H1 (cell line): ENCODE measurements around the gene LNPEP. TPM values are rescaled to one million over a fixed set of nuclear protein-coding genes. Genes with fewer than 3 reads are reported as not detected.

ENCODE experiments used
- CTCF ChIA-PET: fragments of 300-600 bp; sonication (Branson Sonifier 250); formaldehyde crosslinking; loops from one replicate; lab custom pipeline; 2021; ENCODE audit not compliant: partially characterized antibody; lab: Charles Lee
- POLR2A ChIA-PET: fragments of 300-600 bp; sonication (Branson Sonifier 250); formaldehyde crosslinking; loops from one replicate; lab custom pipeline; 2021; ENCODE audit warnings: inconsistent platforms; ENCODE audit not compliant: partially characterized antibody; lab: Charles Lee
- DNase-seq, 2 experiments: peaks; one replicate each; pipeline versions ENCODE4 v3.0.0 to v3.0.0-alpha.2; 2010 to 2022; ENCODE audit warnings: low spot score in 2 of 2, low read depth in 1 of 2, mixed read lengths in 1 of 2
- FAIRE-seq: peaks from 2 replicates; lab custom pipeline; 2011; peaks lifted over from hg19 to GRCh38; lab: Jason Lieb, UNC
- H2AFZ ChIP-seq: 2 replicates; pipeline ENCODE4 v1.8.1; 2012; ENCODE audit warnings: low read length, inconsistent platforms
- H2AK5ac ChIP-seq: 2 replicates; pipeline ENCODE4 v1.6.1; 2013; ENCODE audit warnings: low read depth, low read length
- H2BK120ac ChIP-seq: replicated peaks from 2 replicates; pipeline ENCODE3; 2013; ENCODE audit warnings: low read depth, low read length, inconsistent platforms
- H2BK12ac ChIP-seq: 2 replicates; pipeline ENCODE4 v1.6.1; 2013; ENCODE audit warnings: low read depth, low read length
- H2BK15ac ChIP-seq: 2 replicates; pipeline ENCODE4 v1.6.1; 2013; ENCODE audit warnings: low read length
- H2BK20ac ChIP-seq: 2 replicates; pipeline ENCODE4 v1.6.1; 2013; ENCODE audit warnings: low read length
- H2BK5ac ChIP-seq: 2 replicates; pipeline ENCODE4 v1.6.1; 2013; ENCODE audit warnings: low read depth, low read length
- H3K14ac ChIP-seq: 2 replicates; pipeline ENCODE4 v1.6.1; 2013; ENCODE audit warnings: inconsistent platforms; ENCODE audit not compliant: insufficient read length
- H3K18ac ChIP-seq: 2 replicates; pipeline ENCODE4 v1.6.1; 2013; ENCODE audit warnings: low read length; ENCODE audit errors: extremely low read depth
- H3K23ac ChIP-seq: 2 replicates; pipeline ENCODE4 v1.6.1; 2013; ENCODE audit warnings: inconsistent platforms; ENCODE audit not compliant: insufficient read length
- H3K23me2 ChIP-seq: 2 replicates; pipeline ENCODE4 v1.6.1; 2013; ENCODE audit warnings: low read depth, low read length
- H3K27ac ChIP-seq: 2 replicates; pipeline ENCODE4 v1.6.1; 2011; ENCODE audit warnings: low read depth, low read length, inconsistent platforms
- H3K27me3 ChIP-seq, 4 experiments: replicated peaks in 1 of 4; 1 replicate in 1 of 4; 2 replicates in 3 of 4; pipeline versions ENCODE4 v1.6.1 to v1.8.1; 2011 to 2013; ENCODE audit warnings: low read length in 3 of 4, mild to moderate bottlenecking in 3 of 4, inconsistent platforms in 2 of 4, mixed read lengths in 2 of 4, moderate library complexity in 1 of 4; ENCODE audit not compliant: control insufficient read depth in 3 of 4, insufficient read depth in 3 of 4; ENCODE audit errors: extremely low read depth in 1 of 4
- H3K36me3 ChIP-seq, 4 experiments: 2 replicates each; pipeline versions ENCODE4 v1.6.1 to v1.8.1; 2011 to 2013; ENCODE audit warnings: mild to moderate bottlenecking in 4 of 4, low read length in 3 of 4, moderate library complexity in 2 of 4, control low read depth in 1 of 4, inconsistent platforms in 1 of 4; ENCODE audit not compliant: insufficient read depth in 4 of 4, control insufficient read depth in 2 of 4
- H3K4ac ChIP-seq: replicated peaks from 2 replicates; pipeline ENCODE3; 2013; ENCODE audit warnings: low read length, low read depth, mixed read lengths, inconsistent platforms; ENCODE audit not compliant: insufficient read length
- H3K4me1 ChIP-seq, 4 experiments: replicated peaks in 1 of 4; 1 replicate in 1 of 4; 2 replicates in 3 of 4; pipeline versions ENCODE4 v1.6.1 to v1.8.1; 2011 to 2013; ENCODE audit warnings: low read length in 3 of 4, inconsistent platforms in 2 of 4, mixed read lengths in 1 of 4; ENCODE audit not compliant: insufficient read depth in 4 of 4, control insufficient read depth in 3 of 4
- H3K4me2 ChIP-seq, 2 experiments: 2 replicates each; pipeline versions ENCODE4 v1.6.1 to v1.8.1; 2011 to 2013; ENCODE audit warnings: low read depth in 2 of 2, low read length in 2 of 2, control low read depth in 1 of 2, inconsistent platforms in 1 of 2, mild to moderate bottlenecking in 1 of 2; ENCODE audit not compliant: insufficient read depth in 1 of 2
- H3K4me3 ChIP-seq, 4 experiments: fragments of 200-600, 300-600 bp in 1 of 4; sonication (generic), shearing (Covaris generic), sonication (Bioruptor Twin) in 1 of 4; 2 replicates each; pipeline versions ENCODE4 v1.5.1 to v1.8.1; 2011 to 2016; ENCODE audit warnings: low read length in 4 of 4, low read depth in 3 of 4, control low read depth in 2 of 4, inconsistent platforms in 2 of 4, mild to moderate bottlenecking in 2 of 4, mixed read lengths in 1 of 4, moderate library complexity in 1 of 4; ENCODE audit not compliant: insufficient read depth in 2 of 4; ENCODE audit errors: extremely low read depth in 1 of 4
- H3K56ac ChIP-seq: replicated peaks from 2 replicates; pipeline ENCODE3; 2013; ENCODE audit warnings: low read depth, mild to moderate bottlenecking, mixed read lengths, low read length, inconsistent platforms; ENCODE audit not compliant: insufficient read length
- H3K79me1 ChIP-seq: 2 replicates; pipeline ENCODE4 v1.6.1; 2013; ENCODE audit warnings: low read depth, low read length, control low read depth
- H3K79me2 ChIP-seq, 2 experiments: 2 replicates each; pipeline versions ENCODE4 v1.6.1 to v1.8.1; 2012 to 2013; ENCODE audit warnings: low read length in 2 of 2, mild to moderate bottlenecking in 2 of 2, inconsistent platforms in 1 of 2; ENCODE audit not compliant: insufficient read depth in 2 of 2, control insufficient read depth in 1 of 2
- H3K9ac ChIP-seq, 4 experiments: replicated peaks in 1 of 4; 1 replicate in 1 of 4; 2 replicates in 3 of 4; pipeline versions ENCODE4 v1.6.1 to v1.8.1; 2011 to 2013; ENCODE audit warnings: low read depth in 3 of 4, low read length in 3 of 4, control low read depth in 2 of 4, mild to moderate bottlenecking in 2 of 4, moderate library complexity in 2 of 4, inconsistent platforms in 1 of 4; ENCODE audit errors: extremely low read depth in 1 of 4
- H3K9me3 ChIP-seq, 2 experiments: 2 replicates each; pipeline versions ENCODE4 v1.6.1 to v1.8.1; 2012 to 2013; ENCODE audit warnings: mild to moderate bottlenecking in 2 of 2, moderate library complexity in 2 of 2, control low read depth in 1 of 2, inconsistent platforms in 1 of 2, low read depth in 1 of 2, low read length in 1 of 2, mixed read lengths in 1 of 2; ENCODE audit not compliant: insufficient read depth in 2 of 2
- H4K20me1 ChIP-seq, 2 experiments: replicated peaks in 1 of 2; 2 replicates each; pipeline versions ENCODE3 to v1.8.1; 2011 to 2013; ENCODE audit warnings: inconsistent platforms in 2 of 2, low read length in 2 of 2, mild to moderate bottlenecking in 1 of 2; ENCODE audit not compliant: insufficient read depth in 2 of 2, control insufficient read depth in 1 of 2
- H4K5ac ChIP-seq: 2 replicates; pipeline ENCODE4 v1.6.1; 2013; ENCODE audit warnings: low read length, low read depth, mixed read lengths, inconsistent platforms; ENCODE audit not compliant: insufficient read length
- H4K8ac ChIP-seq: 2 replicates; pipeline ENCODE4 v1.8.0; 2013; ENCODE audit warnings: mild to moderate bottlenecking, moderate library complexity, low read length, inconsistent platforms; ENCODE audit not compliant: insufficient read depth; ENCODE audit errors: extremely low read depth
- H4K91ac ChIP-seq: replicated peaks from 2 replicates; pipeline ENCODE3; 2013; ENCODE audit warnings: low read length, mixed read lengths, inconsistent platforms; ENCODE audit not compliant: insufficient read length
- CHD2 ChIP-seq: IDR thresholded peaks from 2 replicates; pipeline ENCODE4 v1.6.1; 2012; ENCODE audit warnings: low read length, improper control_type of control experiment
- EGR1 ChIP-seq: IDR thresholded peaks from 2 replicates; pipeline ENCODE4 v1.6.1; 2011; ENCODE audit warnings: low read depth, low read length, borderline replicate concordance
- JUN ChIP-seq: IDR thresholded peaks from 2 replicates; pipeline ENCODE4 v1.6.1; 2011; ENCODE audit warnings: low read depth, mild to moderate bottlenecking, improper control_type of control experiment, low read length
- KDM1A ChIP-seq: fragments of 200-600, 300-600 bp; sonication (generic); IDR thresholded peaks from 2 replicates; pipeline ENCODE4 v1.7.1; 2016; ENCODE audit warnings: mild to moderate bottlenecking, low read length, borderline replicate concordance
- MAFK ChIP-seq: IDR thresholded peaks from 2 replicates; pipeline ENCODE4 v1.6.1; 2012; ENCODE audit warnings: low read depth, mild to moderate bottlenecking, improper control_type of control experiment, low read length
- NANOG ChIP-seq: IDR thresholded peaks from 2 replicates; pipeline ENCODE4 v1.6.1; 2011; ENCODE audit warnings: low read length, low read depth, mild to moderate bottlenecking, inconsistent platforms; ENCODE audit not compliant: insufficient read depth, poor library complexity, severe bottlenecking
- NRF1 ChIP-seq: IDR thresholded peaks from 2 replicates; pipeline ENCODE4 v1.6.1; 2011; ENCODE audit warnings: mild to moderate bottlenecking, low read depth, low read length, improper control_type of control experiment
- POLR2AphosphoS5 ChIP-seq: IDR thresholded peaks from 2 replicates; pipeline ENCODE4 v1.6.1; 2011; ENCODE audit warnings: low read depth, low read length
- SRF ChIP-seq: IDR thresholded peaks from 2 replicates; pipeline ENCODE4 v1.6.1; 2011; ENCODE audit warnings: mild to moderate bottlenecking, low read depth, low read length, moderate library complexity
- WGBS, 2 experiments: shearing (Covaris generic) in 1 of 2; methylation state at CpG; one replicate each; pipeline versions ENCODE4 v1.1.6 to v1.1.7; 2013 to 2015; ENCODE audit warnings: low lambda C conversion rate in 2 of 2, mixed read lengths in 2 of 2, inconsistent platforms in 1 of 2, low coverage in 1 of 2, missing lambda C conversion rate in 1 of 2; ENCODE audit not compliant: insufficient replicate concordance in 2 of 2, insufficient coverage in 1 of 2, insufficient read length in 1 of 2; ENCODE audit errors: extremely low coverage in 1 of 2, missing lambda C conversion rate in 1 of 2; 5-methylcytosine and 5-hydroxymethylcytosine counted together
- polyA plus RNA-seq, 7 experiments: library from polyadenylated mRNA; depleted of rRNA in 3 of 7; stranded (reverse) in 5 of 7; unstranded in 2 of 7; fragments of >200 nt in 5 of 7; fragments of 200-250 nt in 2 of 7; gene quantifications; 1 replicate in 5 of 7; 2 replicates in 1 of 7; 4 replicates in 1 of 7; pipeline versions ENCODE4 v1.2.1 to v1.2.3, GENCODE V29; 2011 to 2013; ENCODE audit warnings: missing spikeins in 2 of 7, mixed read lengths in 2 of 7
- total RNA-seq: library from RNA; stranded (reverse); fragmentation: NEBNext Ultra II Directional; extraction: Animal tissue kit (Norgen Biotek cat#: 25700); gene quantifications from 2 replicates; pipeline ENCODE4 v1.2.1, GENCODE V29; 2021

LNPEP gene
- total and polyA plus RNA-seq, 2 of the 8 experiments (the other 6 are each of a cell fraction or from before 2014, with no cell fraction given) = 1.8 to 4.5 TPM

GRCh38 chr5:97000391-97000790, 64.5 kb downstream of the LNPEP start:
- Histone ChIP-seq H3K27ac (no peak overlapping the region), H3K79me1 (no peaks in the 10 kb centered on the region), H3K14ac (no peak overlapping the region), H2BK20ac (no peak overlapping the region), H3K4me3 (no peak overlapping the region), H3K9ac (no peak overlapping the region), H4K20me1 (no peaks in the 10 kb centered on the region), H3K4ac (no peak overlapping the region), H2AFZ (no peak overlapping the region), H2BK5ac (no peak overlapping the region), H2BK12ac (no peak overlapping the region), H3K4me1 (no peaks in the 10 kb centered on the region), H2AK5ac (no peak overlapping the region), H3K18ac (no peak overlapping the region), H3K27me3 (no peaks in the 10 kb centered on the region), H3K23me2 (no peaks in the 10 kb centered on the region; the same call in 1 of the 2 replicates), H3K56ac (no peak overlapping the region), H2BK120ac (no peak overlapping the region), H3K36me3 (no peaks in the 10 kb centered on the region), H4K8ac (no peak overlapping the region), H3K4me2 (no peak overlapping the region), H3K9me3 (no peaks in the 10 kb centered on the region), H3K79me2 (no peaks in the 10 kb centered on the region), H4K91ac (no peak overlapping the region), H3K23ac (no peak overlapping the region), H2BK15ac (no peak overlapping the region), H4K5ac (no peak overlapping the region)
- CTCF ChIA-PET = no interaction called here
- FAIRE-seq (no peak), DNase-seq (no peak)
- WGBS, 2 experiments = 80% methylated on average over 3 of the region's 3 CpGs; no CpG with 5 or more reads in 1 of the 2 experiments
- TF ChIP-seq KDM1A = no peak
- TF ChIP-seq POLR2AphosphoS5 = no peak
- TF ChIP-seq CHD2 = no peak
- no peak for TF ChIP-seq SRF
- no peak for TF ChIP-seq EGR1
- no peak for TF ChIP-seq JUN
- TF ChIP-seq NRF1 = no peak
- no peak for TF ChIP-seq MAFK
- no peak for TF ChIP-seq NANOG
- POLR2A ChIA-PET = no interaction called here
